ENCODE results near the gene ESRRA.

ESRRA gene

GRCh38 chr11:64317961-64318765 is 12.8 kb downstream of the ESRRA start, which contains the start of gene PRDX5:
PRDX5 (plus strand) TSS chr11:64318121; CDS start chr11:64318216, 95 bp downstream.
- TF ChIP-seq CTCF (IDR thresholded peaks at IDR 0.05; ENCODE audit: control insufficient read depth, insufficient read depth, low read depth, low read length, missing control alignments), result no peak
- H3K4me3 ChIP-seq (ENCODE audit: control insufficient read depth, low read depth, low read length), result peak within 1 kb of the TSS; percentile 62
- peak; percentile 83 for DNase-seq (ENCODE audit: low read depth)

GRCh38 chr11:64318766-64319761 is 13.7 kb downstream of the ESRRA start:
- peak overlapping the region; percentile 62 for H3K4me3 ChIP-seq (ENCODE audit: control insufficient read depth, low read depth, low read length)
- no peak for DNase-seq (ENCODE audit: low read depth)

GRCh38 chr11:64320556-64320955 is 15.2 kb downstream of the ESRRA start:
- H3K4me3 ChIP-seq (ENCODE audit: control insufficient read depth, low read depth, low read length), result no peak overlapping the region

More at GRCh38 chr11:64318766-64319761, 13.7 kb downstream of the ESRRA start:
- TF ChIP-seq CTCF (IDR thresholded peaks at IDR 0.05; ENCODE audit: control insufficient read depth, insufficient read depth, low read depth, low read length, missing control alignments), result no peak

GRCh38 chr11:64321026-64321425 is 15.7 kb downstream of the ESRRA start:
- H3K4me3 ChIP-seq (ENCODE audit: control insufficient read depth, low read depth, low read length), result no peak overlapping the region
- TF ChIP-seq CTCF (IDR thresholded peaks at IDR 0.05; ENCODE audit: control insufficient read depth, insufficient read depth, low read depth, low read length, missing control alignments), result no peak
- no peak for DNase-seq (ENCODE audit: low read depth)

More at GRCh38 chr11:64320556-64320955, 15.2 kb downstream of the ESRRA start:
- DNase-seq (ENCODE audit: low read depth), result no peak
- TF ChIP-seq CTCF (IDR thresholded peaks at IDR 0.05; ENCODE audit: control insufficient read depth, insufficient read depth, low read depth, low read length, missing control alignments), result no peak

- no peak for TF ChIP-seq CTCF (IDR thresholded peaks at IDR 0.05; ENCODE audit: control insufficient read depth, insufficient read depth, low read depth, low read length, missing control alignments)
- H3K4me3 ChIP-seq (ENCODE audit: control insufficient read depth, low read depth, low read length), result no peak overlapping the region
- no peak for DNase-seq (ENCODE audit: low read depth)
These were observed 16.2 kb downstream of the ESRRA start for GRCh38 chr11:64321533-64321932.

- H3K4me3 ChIP-seq (ENCODE audit: control insufficient read depth, low read depth, low read length), result no peak overlapping the region
- no peak for DNase-seq (ENCODE audit: low read depth)
- no peak for TF ChIP-seq CTCF (IDR thresholded peaks at IDR 0.05; ENCODE audit: control insufficient read depth, insufficient read depth, low read depth, low read length, missing control alignments)
These were observed 17.6 kb downstream of the ESRRA start for GRCh38 chr11:64322925-64323260.

All from AG09309 (cell line).